Stimulated activated CD8-positive, alpha-beta memory T cell treated with anti-CD3 and anti-CD28 coated beads, Interleukin-7, amount 100 ng/mL, for 48 hours (primary cell): Measurements from ENCODE around the gene SUGCT.
"Not testable (repeated sequence)": the region's sequence is repeated elsewhere in the genome, so short reads cannot be mapped to it uniquely, and the experiment has no call there.

Experiments used
- DNase-seq, 2 donors: peaks; one replicate each; pipeline ENCODE4 v3.0.0-alpha.2; 2020; ENCODE audit warnings: low read depth in 1 of 2; ENCODE audit errors: extremely low read depth in 1 of 2

Gene SUGCT

DNA sequence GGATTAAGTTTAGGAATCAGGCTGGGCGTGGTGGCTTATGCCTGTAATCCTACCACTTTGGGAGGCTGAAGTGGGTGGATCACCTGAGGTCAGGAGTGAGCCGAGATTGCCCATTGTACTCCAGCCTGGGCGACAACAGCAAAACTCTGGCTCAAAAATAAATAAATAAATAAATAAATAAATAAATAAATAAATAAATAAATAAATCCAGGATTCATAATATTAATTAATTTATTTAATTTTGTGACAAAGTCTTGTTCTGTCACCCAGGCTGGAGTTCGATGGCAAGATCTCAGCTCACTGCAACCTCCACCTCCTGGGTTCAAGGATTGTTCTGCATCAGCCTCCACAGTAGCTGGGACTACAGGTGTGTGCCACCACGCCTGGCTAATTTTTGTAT is 4.2 kb downstream of the SUGCT start:
- no peak for DNase-seq

DNA sequence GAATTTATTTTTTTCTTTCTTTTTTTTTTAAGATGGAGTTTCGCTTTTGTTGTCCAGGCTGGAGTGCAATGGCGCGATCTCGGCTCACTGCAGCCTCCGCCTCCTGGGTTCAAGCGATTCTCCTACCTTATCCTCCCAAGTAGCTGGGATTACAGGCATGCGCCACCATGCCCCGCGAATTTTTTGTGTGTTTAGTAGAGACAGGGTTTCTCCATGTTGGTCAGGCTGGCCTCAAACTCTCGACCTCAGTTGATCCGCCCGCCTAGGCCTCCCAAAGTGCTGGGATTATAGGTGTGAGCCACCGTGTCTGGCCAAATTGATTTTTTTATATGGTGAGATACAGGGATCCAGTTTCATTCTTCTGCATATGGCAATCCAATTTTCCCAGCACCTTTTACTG is 5.1 kb downstream of the SUGCT start:
- not testable (repeated sequence) for DNase-seq

DNA sequence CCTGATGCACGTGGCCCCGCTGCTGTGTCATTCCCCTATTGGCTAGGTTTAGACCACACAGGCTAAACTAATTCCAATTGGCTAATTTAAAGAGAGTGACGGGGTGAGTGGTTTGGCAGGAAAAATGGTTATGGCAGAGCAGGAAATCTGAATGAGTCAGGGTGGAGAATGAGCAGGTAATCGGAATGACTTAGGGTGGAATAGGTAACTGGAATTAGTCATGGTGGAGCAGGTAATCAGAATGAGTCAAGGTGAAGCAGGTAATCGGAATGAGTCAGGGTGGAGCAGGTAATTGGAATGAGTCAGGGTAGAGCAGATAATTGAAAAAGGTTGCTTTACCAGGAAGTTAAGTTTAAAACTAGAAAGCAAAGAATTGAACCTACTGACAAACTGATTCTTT is 7.1 kb downstream of the SUGCT start:
- not testable (repeated sequence) for DNase-seq

DNA sequence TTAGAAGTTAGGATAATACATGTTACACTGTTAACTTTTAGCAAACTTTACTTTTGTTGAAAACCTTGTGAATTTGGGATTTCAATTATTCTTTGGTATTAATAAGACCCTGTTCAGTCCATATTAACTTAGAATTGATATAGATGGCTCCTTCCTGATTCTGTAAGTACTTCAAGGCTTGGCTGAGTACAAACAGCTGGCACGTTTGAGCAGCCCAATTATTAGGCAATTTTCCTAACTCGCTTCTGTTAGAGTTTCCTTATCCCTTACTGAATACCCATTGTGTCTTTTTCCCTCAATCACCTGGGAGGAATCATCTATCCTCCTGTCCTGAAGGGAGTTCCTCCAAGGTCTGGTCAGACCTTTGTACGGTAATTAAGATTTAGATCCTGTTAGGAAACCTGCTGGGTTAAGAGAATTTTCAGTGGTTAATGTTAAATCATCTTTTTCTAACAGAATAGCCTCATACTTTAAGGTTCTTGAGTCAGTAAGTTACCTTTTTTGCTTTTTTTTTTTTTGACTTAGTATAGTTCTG is 10.9 kb downstream of the SUGCT start:
- DNase-seq, result not testable (repeated sequence)

DNA sequence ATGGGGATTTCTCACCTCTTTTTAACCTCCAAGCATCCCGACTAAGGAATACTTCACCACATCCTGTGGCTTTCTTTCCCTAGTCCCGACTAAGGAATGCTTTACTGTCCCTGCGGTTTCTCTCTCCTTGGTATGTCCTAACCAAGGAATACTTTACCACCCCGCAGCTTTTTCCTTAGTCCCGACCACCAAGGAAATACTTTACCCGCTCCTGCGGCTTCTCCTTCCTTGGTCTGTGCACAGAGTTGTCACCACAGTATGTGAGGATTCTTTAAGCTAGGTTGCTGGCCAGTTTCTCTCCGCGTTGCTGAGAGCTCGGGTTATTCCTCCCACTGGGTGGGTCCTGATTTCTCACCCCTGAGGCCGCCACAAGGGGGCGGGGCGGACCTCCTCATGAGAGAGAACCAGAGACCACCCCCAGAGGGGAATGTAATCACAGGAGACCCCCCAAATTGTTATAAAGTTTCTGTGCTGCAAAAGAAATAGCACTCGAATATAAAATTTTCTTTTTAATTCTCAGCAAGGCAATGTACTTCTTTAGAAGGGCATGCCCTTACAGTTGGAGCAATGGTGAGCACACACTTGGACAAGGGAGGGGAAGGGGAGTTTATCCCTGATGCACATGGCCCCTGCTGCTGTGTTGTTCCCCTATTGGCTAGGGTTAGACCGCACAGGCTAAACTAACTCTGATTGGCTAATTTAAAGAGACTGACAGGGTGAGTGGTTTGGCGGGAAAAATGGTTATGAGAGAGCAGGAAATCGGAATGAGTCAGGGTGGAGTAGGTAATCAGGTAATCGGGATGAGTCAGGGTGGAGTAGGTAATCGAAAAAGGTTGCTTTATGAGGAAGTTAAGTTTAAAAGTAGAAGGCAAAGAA is 12.8 kb downstream of the SUGCT start:
- no peak for DNase-seq

DNA sequence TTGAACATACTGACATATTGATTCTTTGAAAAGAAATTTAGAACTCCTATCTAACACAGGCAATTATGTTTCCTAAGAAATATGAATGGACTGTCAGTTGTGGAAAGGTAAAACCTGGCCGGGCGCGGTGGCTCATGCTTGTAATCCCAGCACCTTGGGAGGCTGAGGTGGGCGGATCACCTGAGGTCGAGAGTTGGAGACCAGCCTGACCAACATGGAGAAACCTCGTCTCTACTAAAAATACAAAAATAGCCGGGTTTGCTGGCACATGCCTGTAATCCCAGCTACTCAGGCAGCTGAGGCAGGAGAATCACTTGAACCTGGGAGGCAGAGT is 13.4 kb downstream of the SUGCT start:
- DNase-seq, result not testable (repeated sequence)

DNA sequence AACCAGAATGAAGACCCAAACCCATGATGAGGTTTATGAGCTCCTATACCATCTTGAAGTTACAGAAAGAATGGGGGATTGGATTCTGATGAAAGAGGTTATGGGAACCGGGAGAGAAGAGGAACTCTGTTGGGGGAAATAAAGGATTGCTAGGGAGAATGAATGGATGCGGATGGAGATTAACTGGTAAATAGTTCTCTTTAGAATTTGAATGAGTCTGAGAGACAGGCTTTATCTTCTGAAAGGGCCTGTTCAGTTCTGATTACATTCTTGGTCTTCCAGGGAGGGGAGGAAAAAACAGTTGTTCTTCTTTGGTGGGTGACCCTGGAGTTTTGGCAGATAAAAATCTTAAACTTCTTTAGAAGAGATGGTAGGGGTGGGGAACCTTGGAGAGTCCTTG is 13.9 kb downstream of the SUGCT start:
- no peak for DNase-seq

DNA sequence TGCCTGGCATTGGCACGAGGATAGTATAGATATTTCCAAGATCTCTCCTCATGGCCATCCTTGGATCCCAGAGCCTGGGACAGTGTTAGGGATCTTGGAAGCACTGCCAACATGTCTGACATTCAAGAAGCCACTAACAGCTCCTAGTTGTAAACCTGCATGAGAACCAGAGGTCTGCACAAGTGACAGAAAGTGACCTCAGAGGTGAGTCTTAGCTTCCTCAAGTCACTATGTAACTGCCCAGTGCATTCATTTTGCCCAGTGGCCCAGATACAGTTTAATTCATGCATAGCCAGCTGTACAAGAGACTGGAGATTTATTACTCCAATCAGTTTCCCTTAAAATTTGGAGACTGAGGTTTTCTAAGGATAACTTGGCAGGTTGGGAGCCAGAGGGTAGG is 16.7 kb downstream of the SUGCT start:
- no peak for DNase-seq

DNA sequence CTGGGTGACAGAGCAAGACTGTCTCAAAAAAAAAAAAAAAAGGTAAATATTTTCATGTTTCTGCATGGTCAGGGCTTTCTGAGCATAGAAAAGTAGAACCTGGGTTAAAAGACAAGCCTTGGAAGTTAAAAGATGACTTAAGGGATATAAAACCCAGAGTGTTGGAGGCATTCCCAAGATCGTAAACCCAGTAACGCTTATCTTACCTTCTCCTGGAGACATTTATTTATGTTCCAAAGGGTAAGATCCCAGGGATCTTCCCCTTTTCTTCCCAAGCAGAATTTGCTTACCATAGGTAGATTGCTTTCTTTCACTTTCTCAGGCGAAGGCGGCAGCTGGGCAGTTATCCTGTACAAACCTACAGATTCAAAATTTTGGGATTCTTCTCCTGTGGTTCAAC is 22.2 kb downstream of the SUGCT start:
- DNase-seq, result no peak

DNA sequence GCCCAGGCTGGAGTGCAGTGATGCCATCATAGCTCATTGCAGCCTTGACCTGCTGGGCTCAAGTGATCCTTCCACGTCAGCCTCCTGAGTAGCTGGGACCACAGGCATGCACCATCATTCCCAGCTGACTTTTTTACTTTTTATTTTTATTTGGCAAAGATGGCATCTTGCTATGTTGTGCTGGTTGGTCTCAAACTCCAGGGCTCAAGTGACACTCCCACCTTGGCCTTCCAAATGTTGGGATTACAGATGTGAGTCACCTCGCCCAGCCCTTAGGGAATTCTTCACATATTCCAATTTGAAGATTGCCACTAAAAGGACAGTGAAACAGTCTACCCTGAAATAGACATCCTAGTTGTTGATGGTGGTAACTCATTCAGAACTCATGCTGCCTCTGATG is 27.7 kb downstream of the SUGCT start:
- DNase-seq, result no peak

DNA sequence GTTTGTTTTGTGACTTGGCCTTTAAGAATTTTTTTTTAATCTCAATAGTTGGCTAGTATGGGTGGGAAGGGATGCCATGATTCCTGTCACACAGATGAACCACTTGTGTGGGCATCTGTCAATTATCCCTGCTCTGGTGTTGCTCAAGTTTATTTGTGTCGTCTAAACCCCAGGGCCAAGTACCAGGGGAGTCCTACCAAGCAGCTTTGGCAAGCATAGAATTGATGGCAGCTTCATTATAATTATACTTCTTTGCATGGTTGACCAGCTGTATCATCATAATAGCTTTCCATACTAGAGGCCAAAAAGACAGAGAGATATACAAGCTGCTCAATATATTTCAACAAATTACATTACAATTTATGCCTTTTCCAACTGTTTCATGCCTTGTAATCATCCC is 30.4 kb downstream of the SUGCT start:
- no peak for DNase-seq

DNA sequence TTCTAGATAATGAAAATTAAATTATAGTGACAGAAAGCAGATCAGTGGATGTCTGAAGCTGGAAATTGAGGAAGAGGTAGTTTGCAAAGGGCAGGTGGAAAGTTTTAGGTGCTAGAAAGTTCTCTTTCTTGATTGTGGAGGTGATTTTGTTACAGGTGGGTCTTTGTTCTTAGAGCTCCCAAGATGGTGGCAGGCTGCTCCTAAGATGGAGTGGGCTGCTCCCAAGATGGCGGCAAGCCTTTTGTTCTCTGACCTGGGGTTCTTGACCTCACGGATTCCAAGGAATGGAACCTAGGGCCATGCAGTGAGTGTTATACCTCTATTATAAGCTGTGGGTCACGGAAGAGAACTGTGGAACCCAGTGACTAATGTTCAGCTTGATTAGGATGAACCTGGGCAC is 32.5 kb downstream of the SUGCT start:
- DNase-seq, result no peak

DNA sequence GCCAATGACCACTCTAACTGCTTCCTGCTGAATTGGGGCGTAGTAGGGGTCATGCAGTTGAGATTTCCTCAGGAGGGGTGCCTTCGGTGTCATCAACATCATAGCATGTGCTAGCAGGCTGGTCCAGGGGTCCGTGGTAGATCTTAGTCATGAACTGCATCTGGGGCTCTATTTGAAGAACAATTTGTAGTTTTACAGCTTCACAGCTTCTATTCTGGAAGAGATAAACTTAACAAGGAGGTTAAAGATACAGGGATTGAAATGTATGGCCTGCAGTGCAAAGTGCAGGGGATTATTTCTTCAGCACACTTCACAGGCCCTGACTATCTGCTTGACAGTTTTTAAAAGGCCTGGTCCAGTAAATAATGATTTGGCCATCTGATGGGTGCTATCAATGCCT is 33.5 kb downstream of the SUGCT start:
- DNase-seq, result not testable (repeated sequence)

DNA sequence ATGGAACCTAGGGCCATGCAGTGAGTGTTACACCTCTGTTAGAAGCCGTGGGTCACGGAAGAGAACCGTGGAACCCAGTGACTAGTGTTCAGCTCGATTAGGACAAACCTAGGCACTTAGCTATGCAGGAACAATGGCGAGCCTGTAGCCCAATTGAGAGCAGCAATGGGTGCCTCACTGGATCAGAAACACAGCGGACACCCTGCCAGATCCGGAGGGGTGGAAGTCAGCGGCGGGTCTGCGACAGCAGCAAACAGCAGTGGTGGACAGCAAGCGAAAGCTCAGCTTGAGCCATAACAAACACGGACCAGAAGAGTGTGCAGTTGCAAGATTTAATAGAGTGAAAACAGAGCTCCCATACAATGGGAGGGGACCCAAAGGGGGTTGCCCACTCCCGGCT is 38.3 kb downstream of the SUGCT start:
- DNase-seq, result not testable (repeated sequence)

DNA sequence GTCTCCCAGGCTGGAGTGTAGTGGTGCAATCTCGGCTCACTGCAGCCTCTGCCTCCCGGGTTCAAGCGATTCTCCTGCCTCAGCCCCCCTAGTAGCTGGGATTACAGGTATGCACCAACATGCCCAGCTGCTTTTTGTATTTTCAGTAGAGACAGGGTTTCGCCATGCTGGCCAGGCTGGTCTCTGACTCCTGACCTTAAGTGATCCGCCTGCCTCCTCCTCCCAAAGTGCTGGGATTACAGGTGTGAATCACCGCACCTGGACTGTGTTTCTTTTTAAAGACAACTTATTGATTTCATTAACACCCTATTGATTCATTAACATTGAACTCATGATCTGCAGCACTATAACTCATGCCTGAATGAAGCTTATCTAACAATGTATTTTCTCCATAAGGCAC is 40.5 kb downstream of the SUGCT start:
- not testable (repeated sequence) for DNase-seq

DNA sequence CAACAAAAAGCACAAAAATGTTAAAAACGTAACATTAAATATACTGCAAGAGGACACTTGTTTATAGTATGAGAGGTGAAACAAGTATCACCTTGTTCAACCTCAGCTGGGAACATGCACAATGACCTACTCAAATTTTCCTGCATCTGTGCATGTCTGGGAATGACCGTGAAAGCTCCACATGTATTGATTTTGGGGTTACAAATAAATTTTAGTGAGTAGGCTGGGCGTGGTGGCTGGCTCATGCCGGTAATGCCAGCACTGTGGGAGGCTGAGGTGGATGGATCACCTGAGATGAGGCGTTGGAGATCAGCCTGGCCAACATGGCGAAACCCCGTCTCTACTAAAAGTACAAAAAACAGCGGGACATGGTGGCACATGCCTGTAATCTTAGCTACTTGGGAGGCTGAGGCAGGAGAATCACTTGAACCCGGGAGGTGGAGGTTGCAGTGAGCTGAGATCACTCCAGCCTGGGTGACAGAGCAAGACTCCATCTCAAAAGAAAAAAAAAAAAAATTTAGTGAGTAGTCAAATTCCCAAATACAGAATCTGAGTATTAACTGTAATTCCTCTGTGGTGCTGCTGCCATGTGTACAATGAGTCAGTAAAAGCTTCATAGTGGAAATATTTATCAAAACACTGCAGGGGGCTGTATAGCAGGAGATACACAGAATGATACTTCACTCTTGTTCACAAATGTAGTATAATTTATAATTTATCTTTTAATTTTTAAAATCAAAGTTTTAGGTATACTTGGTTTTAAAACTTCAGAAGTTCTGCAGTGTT is 41.1 kb downstream of the SUGCT start:
- no peak for DNase-seq

DNA sequence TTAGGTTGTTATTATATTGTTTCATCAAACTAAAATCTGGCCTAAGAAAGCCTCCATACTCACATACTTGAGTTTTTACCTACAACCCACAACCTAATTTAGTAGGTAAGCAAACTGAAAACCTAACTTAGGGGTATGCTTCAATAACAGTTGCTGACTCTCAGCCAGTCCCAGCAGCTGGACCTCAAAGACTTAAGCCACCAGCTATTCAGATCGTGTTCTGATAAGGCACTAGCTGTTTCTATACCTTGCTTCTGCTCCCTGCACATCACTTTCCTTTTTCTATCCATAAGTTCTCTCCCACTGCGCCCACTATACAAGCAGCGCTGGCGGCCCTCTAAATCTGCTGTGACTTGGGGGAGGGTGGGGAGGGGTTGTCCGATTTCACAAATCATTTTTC is 42.3 kb downstream of the SUGCT start:
- DNase-seq, result no peak

DNA sequence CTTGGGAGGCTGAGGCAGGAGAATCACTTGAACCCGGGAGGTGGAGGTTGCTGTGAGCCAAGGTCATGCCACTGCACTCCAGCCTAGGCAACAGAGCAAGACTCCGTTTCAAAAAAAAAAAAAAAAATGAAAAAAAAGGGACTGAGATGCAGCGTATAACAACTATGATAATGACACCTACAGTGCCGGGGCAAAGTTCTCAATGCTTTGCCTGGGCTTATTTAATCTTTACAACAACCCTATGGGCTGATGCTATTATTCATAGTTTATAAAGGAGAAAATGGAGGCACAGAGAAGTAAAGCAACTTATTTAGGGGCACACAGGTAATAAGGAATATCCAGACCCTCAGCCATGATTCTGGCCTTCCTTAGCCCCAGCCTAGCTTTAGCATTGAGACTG is 47.6 kb downstream of the SUGCT start:
- DNase-seq, result no peak

DNA sequence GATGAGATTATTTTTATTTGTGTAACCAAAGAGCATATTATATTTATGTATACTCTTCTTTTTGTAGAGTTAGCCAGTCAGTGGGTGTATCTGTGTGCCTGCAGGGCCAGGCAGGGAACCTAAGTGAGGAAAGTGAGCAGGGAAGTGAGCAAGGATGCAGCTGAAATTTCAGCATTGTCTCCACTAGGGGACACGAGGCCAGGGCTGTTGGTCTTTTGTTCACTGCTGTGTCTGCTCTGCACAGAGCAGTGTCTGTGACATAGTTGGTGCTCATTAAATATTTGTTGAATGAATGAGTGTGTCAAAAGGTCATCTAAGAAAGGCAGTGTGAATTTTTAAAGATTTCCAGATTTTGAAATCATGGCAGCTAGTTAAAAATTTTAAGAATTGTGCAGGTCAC is 51.8 kb downstream of the SUGCT start:
- DNase-seq, result no peak

DNA sequence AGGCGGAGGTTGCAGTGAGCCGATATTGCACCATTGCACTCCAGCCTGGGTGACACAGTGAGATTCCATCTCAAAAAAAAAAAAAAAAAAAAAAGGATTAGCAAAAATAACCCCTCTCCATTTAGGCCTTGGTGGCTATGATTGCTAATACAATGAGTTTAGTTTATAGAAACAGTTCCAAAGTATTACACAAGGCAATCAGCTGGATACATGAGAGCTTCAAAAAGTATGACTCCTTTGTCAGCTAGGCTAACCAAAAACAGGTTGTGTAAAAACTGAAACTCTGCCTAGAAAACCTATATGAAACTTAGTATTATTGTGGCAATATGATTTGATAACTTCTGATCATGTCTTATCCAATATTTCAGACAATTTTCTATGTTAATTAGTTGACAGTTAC is 57.2 kb downstream of the SUGCT start:
- no peak for DNase-seq

DNA sequence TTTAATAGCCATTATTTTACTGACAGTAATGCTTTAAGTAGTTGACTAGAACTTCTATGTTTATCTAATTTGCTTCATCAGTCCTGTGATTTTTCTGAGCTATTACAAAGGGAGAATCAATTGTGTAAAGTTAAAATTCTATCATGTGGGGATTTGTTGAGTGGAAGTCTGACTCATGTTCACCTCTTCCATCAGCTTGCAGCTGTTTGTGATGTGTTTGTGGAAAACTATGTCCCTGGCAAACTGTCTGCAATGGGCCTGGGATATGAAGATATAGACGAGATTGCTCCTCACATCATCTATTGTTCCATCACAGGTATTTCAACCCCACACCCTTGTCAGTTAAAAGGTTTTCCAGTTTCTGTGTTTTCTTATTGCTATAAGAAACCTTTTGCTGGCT is 59.9 kb downstream of the SUGCT start:
- no peak for DNase-seq

DNA sequence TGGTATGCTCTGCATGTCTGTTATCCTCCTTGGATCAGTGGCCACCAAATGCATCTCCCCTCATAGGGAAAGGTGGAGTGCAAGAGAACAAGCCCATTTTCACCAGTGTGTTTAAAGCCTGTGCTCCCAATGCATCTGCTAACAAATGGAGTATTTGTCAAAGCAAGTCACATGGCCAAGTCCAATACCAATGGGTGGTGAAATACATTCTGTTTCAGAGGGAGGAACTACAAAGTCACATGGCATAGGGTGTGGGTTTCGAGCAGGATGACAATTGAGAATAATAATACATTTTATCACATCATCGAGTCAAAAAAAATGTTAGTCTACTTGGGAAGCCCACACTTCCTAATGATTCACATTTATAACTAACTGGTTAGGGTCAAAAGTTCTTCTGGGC is 62.7 kb downstream of the SUGCT start:
- no peak for DNase-seq
